Esophagus muscularis mucosa (tissue), 4 donors: ENCODE data around the gene HOMER3. TPM values are rescaled to one million over a fixed set of nuclear protein-coding genes. Genes with fewer than 3 reads are reported as not detected.

Experiments used
- DNase-seq: peaks from one replicate; pipeline ENCODE4 v3.0.0-alpha.2; 2017; ENCODE audit errors: extremely low spot score
- H3K27ac ChIP-seq, 4 donors: fragments of 200-600 bp; sonication (generic); replicated peaks in 1 of 4; 1 replicate in 3 of 4; 2 replicates in 1 of 4; pipeline ENCODE4 v1.5.1; 2016 to 2019; ENCODE audit warnings: mild to moderate bottlenecking in 1 of 4
- H3K27me3 ChIP-seq, 4 donors: fragments of 200-600 bp; sonication (generic); one replicate each; pipeline versions ENCODE4 v1.5.1 to v1.6.0; 2016 to 2019
- H3K36me3 ChIP-seq, 4 donors: fragments of 200-600 bp; sonication (generic); one replicate each; pipeline ENCODE4 v1.5.1; 2016 to 2019
- H3K4me1 ChIP-seq, 4 donors: fragments of 200-600 bp; sonication (generic); one replicate each; pipeline ENCODE4 v1.5.1; 2016 to 2019
- H3K4me3 ChIP-seq, 4 donors: fragments of 200-600 bp; sonication (generic); 1 replicate in 2 of 4; 2 replicates in 2 of 4; pipeline ENCODE4 v1.5.1; 2016 to 2019; ENCODE audit warnings: mild to moderate bottlenecking in 4 of 4, moderate library complexity in 1 of 4
- H3K9me3 ChIP-seq, 4 donors: fragments of 200-600 bp; sonication (generic); 1 replicate in 3 of 4; 2 replicates in 1 of 4; pipeline ENCODE4 v1.5.1; 2016 to 2019
- EP300 ChIP-seq: sonication (generic); formaldehyde crosslinking; IDR thresholded peaks from one replicate; pipeline ENCODE4 v1.6.1; 2017; ENCODE audit warnings: antibody characterized with exemption
- POLR2A ChIP-seq: fragments of 450-650 bp; IDR thresholded peaks from one replicate; pipeline ENCODE4 v1.6.1; 2017; ENCODE audit warnings: antibody characterized with exemption, moderate library complexity, mild to moderate bottlenecking, low read depth
- POLR2AphosphoS5 ChIP-seq, 2 donors: sonication (generic); formaldehyde crosslinking; IDR thresholded peaks; one replicate each; pipeline ENCODE4 v1.6.1; 2017; ENCODE audit warnings: antibody characterized with exemption in 2 of 2
- WGBS: methylation state at CpG from one replicate; pipeline ENCODE4 v1.1.5; 2018; 5-methylcytosine and 5-hydroxymethylcytosine counted together
- intact Hi-C: fragments of 100-400 bp; cut with DNase I; formaldehyde crosslinking; loops from one replicate; pipeline ENCODE4 v1.15.1; 2023
- total RNA-seq, 4 donors: library from RNA; depleted of rRNA; stranded (reverse); fragments of >200 nt; gene quantifications; one replicate each; pipeline versions ENCODE4 v1.1.0 to v1.2.1, GENCODE V29; 2016
- TF ChIP-seq, protein P1 (sequence below), 3 experiments: fragments of 200-600 bp in 2 of 3; fragments of 450-650 bp in 1 of 3; sonication (generic) in 2 of 3; IDR thresholded peaks; one replicate each; pipeline ENCODE4 v1.5.1; 2017 to 2019; ENCODE audit warnings: antibody characterized with exemption in 3 of 3, mild to moderate bottlenecking in 2 of 3, moderate library complexity in 1 of 3

HOMER3 gene
- total RNA-seq, 4 donors from 2014 or later, result 26.7 to 47.8 (median 39.1) TPM

- Histone ChIP-seq H3K27ac (peak overlapping the region in 2 of 4 donors; percentile 20 to 41), H3K27me3 (peaks cover 0 to 51% (median 0%) of the 10 kb centered on the region in 4 donors), H3K4me3 (no peak overlapping the region), H3K4me1 (peaks cover 6 to 20% (median 10%) of the 10 kb centered on the region in 4 donors), H3K9me3 (no peaks in the 10 kb centered on the region), H3K36me3 (peaks cover 0 to 4% (median 1%) of the 10 kb centered on the region in 4 donors)
- 45% methylated on average over 7 of the region's 7 CpGs for WGBS
- peak in 1 of 2 donors; percentile 12 for TF ChIP-seq POLR2AphosphoS5 (IDR thresholded peaks at IDR 0.05)
- no peak for TF ChIP-seq EP300
- DNase-seq, result no peak
- intact Hi-C loops, result loop anchor here (10.0 kb wide), 1 partner anchor 50 kb away; no protein-coding TSS in a partner anchor
Observed at GRCh38 chr19:18985257-18985656, 44.2 kb upstream of the HOMER3 start.

- TF ChIP-seq EP300 (no peak), POLR2A (no peak), POLR2AphosphoS5 (IDR thresholded peaks at IDR 0.05) (no peak)
- TF ChIP-seq, protein P1, sequence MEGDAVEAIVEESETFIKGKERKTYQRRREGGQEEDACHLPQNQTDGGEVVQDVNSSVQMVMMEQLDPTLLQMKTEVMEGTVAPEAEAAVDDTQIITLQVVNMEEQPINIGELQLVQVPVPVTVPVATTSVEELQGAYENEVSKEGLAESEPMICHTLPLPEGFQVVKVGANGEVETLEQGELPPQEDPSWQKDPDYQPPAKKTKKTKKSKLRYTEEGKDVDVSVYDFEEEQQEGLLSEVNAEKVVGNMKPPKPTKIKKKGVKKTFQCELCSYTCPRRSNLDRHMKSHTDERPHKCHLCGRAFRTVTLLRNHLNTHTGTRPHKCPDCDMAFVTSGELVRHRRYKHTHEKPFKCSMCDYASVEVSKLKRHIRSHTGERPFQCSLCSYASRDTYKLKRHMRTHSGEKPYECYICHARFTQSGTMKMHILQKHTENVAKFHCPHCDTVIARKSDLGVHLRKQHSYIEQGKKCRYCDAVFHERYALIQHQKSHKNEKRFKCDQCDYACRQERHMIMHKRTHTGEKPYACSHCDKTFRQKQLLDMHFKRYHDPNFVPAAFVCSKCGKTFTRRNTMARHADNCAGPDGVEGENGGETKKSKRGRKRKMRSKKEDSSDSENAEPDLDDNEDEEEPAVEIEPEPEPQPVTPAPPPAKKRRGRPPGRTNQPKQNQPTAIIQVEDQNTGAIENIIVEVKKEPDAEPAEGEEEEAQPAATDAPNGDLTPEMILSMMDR (IDR thresholded peaks at IDR 0.05), result no peak
- Histone ChIP-seq H3K27me3 (peaks cover 0 to 52% (median 0%) of the 10 kb centered on the region in 4 donors), H3K4me3 (no peak overlapping the region), H3K36me3 (no peaks in the 10 kb centered on the region), H3K27ac (no peak overlapping the region), H3K9me3 (no peaks in the 10 kb centered on the region), H3K4me1 (peaks cover 6 to 20% (median 10%) of the 10 kb centered on the region in 4 donors)
- WGBS, result 60% methylated on average over 1 of the region's 3 CpGs
- intact Hi-C loops, result loop anchor here (10.0 kb wide), 1 partner anchor 49 kb away; no protein-coding TSS in a partner anchor
- DNase-seq, result no peak
Observed at GRCh38 chr19:18984251-18984650, 43.2 kb upstream of the HOMER3 start.

GRCh38 chr19:18982669-18983068, 41.7 kb upstream of the HOMER3 start:
- Histone ChIP-seq H3K27ac (no peak overlapping the region), H3K4me1 (peaks cover 6 to 20% (median 10%) of the 10 kb centered on the region in 4 donors), H3K27me3 (peaks cover 0 to 53% (median 0%) of the 10 kb centered on the region in 4 donors), H3K9me3 (no peaks in the 10 kb centered on the region), H3K4me3 (no peak overlapping the region), H3K36me3 (no peaks in the 10 kb centered on the region)
- no peak for DNase-seq
- no peak for TF ChIP-seq POLR2AphosphoS5 (IDR thresholded peaks at IDR 0.05)
- TF ChIP-seq POLR2A, result no peak
- no peak for TF ChIP-seq EP300
- TF ChIP-seq, protein P1 (IDR thresholded peaks at IDR 0.05), result no peak
- intact Hi-C loops, result loop anchor here (10.0 kb wide), 1 partner anchor 48 kb away; no protein-coding TSS in a partner anchor
- WGBS, result 100% methylated on average over 1 of the region's 2 CpGs

DNA sequence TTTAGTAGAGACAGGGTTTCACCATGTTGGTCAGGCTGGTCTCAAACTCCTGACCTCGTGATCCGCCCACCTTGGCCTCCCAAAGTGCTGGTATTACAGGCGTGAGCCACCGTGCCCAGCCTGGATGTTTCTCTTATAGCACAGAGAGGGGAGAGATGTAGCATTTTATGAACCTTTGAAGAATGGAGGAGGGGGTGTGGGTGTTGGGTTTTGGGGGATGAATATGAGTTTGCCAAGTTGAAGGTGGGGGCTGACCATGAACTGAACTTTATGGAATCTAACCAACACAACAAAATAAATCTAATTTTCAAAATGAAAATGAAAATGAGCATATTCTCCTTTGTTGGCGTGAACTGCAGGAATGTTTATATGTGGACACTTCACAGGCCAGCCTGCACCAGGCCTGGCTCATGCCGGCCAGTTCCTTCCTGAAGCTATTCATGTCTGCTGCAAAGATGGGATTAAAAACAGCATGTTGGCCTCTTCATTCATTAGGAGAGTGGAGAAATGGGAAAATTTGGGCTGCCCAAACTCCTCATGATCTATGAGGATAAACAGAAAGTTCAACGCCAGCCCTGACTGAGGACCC, 39.5 kb upstream of the HOMER3 start:
- DNase-seq, result no peak
- Histone ChIP-seq H3K27ac (no peak overlapping the region), H3K4me3 (no peak overlapping the region), H3K27me3 (peaks cover 0 to 36% (median 0%) of the 10 kb centered on the region in 4 donors), H3K36me3 (no peaks in the 10 kb centered on the region), H3K4me1 (peaks cover 0 to 8% (median 4%) of the 10 kb centered on the region in 4 donors), H3K9me3 (no peaks in the 10 kb centered on the region)
- intact Hi-C loops, result loop anchor here (10.0 kb wide), 1 partner anchor 46 kb away; no protein-coding TSS in a partner anchor
- TF ChIP-seq, protein P1 (IDR thresholded peaks at IDR 0.05), result no peak
- TF ChIP-seq EP300 (no peak), POLR2AphosphoS5 (IDR thresholded peaks at IDR 0.05) (no peak), POLR2A (no peak)
- WGBS, result 83% methylated on average over 7 of the region's 7 CpGs

GRCh38 chr19:18978616-18979015, 37.6 kb upstream of the HOMER3 start:
- intact Hi-C loops, result no loop called here
- H3K4me3 ChIP-seq, result no peak overlapping the region
- 73% methylated on average over 7 of the region's 7 CpGs for WGBS

More at GRCh38 chr19:18978616-18979015, 37.6 kb upstream of the HOMER3 start:
- no peaks in the 10 kb centered on the region for H3K4me1 ChIP-seq
- TF ChIP-seq, protein P1 (IDR thresholded peaks at IDR 0.05), result no peak
- no peak for TF ChIP-seq POLR2AphosphoS5 (IDR thresholded peaks at IDR 0.05)
- no peak for TF ChIP-seq POLR2A
- no peak for TF ChIP-seq EP300
- no peaks in the 10 kb centered on the region for H3K9me3 ChIP-seq
- no peak overlapping the region for H3K27ac ChIP-seq
- peaks cover 0 to 20% (median 0%) of the 10 kb centered on the region in 4 donors for H3K27me3 ChIP-seq
- no peaks in the 10 kb centered on the region for H3K36me3 ChIP-seq
- no peak for DNase-seq
